HepG2 (cell line): ENCODE measurements around the gene FAM110D. TPM values are rescaled to one million over a fixed set of nuclear protein-coding genes. Genes with fewer than 3 reads are reported as not detected.

Experiments
- ATAC-seq: fragments of 200-7000 bp; cut with Tn5 transposase; 3 replicates; pipeline ENCODE4 v1.9.1; 2020; ENCODE audit warnings: mild to moderate bottlenecking, moderate library complexity
- BruUV-seq: library from RNA; stranded (reverse); fragments of 400-500 nt; replicated peaks from 2 replicates; lab custom pipeline; 2021; lab: Mats Ljungman, UMichigan
- CTCF ChIA-PET: fragments of 300-600 bp; formaldehyde crosslinking; extraction: SDS; loops from one replicate; lab custom pipeline; 2021; ENCODE audit warnings: low total read pairs, inconsistent platforms, low intra/inter-chr PET ratio; lab: Yijun Ruan, JAX
- POLR2A ChIA-PET: fragments of 350-600 bp; sonication (Branson Sonifier 250); formaldehyde crosslinking; loops from one replicate; lab custom pipeline; 2020; ENCODE audit warnings: antibody characterized with exemption, inconsistent platforms; lab: Yijun Ruan, JAX
- DNase-seq: peaks from one replicate; pipeline ENCODE4 v3.0.0-alpha.2; 2015; ENCODE audit warnings: low spot score
- FAIRE-seq: peaks from 3 replicates; lab custom pipeline; 2011; peaks lifted over from hg19 to GRCh38; lab: Jason Lieb, UNC
- H2AFZ ChIP-seq: one replicate; pipeline ENCODE4 v1.6.1; 2011; ENCODE audit warnings: low read length, inconsistent platforms
- H3K27ac ChIP-seq: fragments of 300-600 bp; 3 replicates; pipeline ENCODE4 v1.8.0; 2011; ENCODE audit warnings: mixed run types, mild to moderate bottlenecking, mixed read lengths, low read length, inconsistent platforms; ENCODE audit not compliant: insufficient read depth; ENCODE audit errors: extremely low read length
- H3K27me3 ChIP-seq, 2 experiments: fragments of 200-600 bp in 1 of 2; 2 replicates in 1 of 2; 3 replicates in 1 of 2; pipeline versions ENCODE4 v1.6.0 to v1.8.0; 2011; ENCODE audit warnings: low read length in 2 of 2, mild to moderate bottlenecking in 2 of 2, moderate library complexity in 2 of 2, inconsistent platforms in 1 of 2; ENCODE audit not compliant: insufficient read depth in 2 of 2, control insufficient read depth in 1 of 2
- H3K36me3 ChIP-seq, 2 experiments: fragments of 200-600 bp in 1 of 2; replicated peaks in 1 of 2; 2 replicates in 1 of 2; 3 replicates in 1 of 2; pipeline versions ENCODE4 v1.5.1 to v1.8.0; 2011; ENCODE audit warnings: low read length in 2 of 2, inconsistent platforms in 1 of 2; ENCODE audit not compliant: insufficient read depth in 2 of 2, control insufficient read depth in 1 of 2
- H3K4me1 ChIP-seq: 2 replicates; pipeline ENCODE4 v1.5.1; 2012; ENCODE audit warnings: low read length, inconsistent platforms; ENCODE audit not compliant: insufficient read depth
- H3K4me2 ChIP-seq: 2 replicates; pipeline ENCODE4 v1.6.0; 2011; ENCODE audit warnings: low read depth, low read length, inconsistent platforms
- H3K4me3 ChIP-seq, 3 experiments: fragments of 200-600 bp in 1 of 3; sonication (generic), shearing (Covaris generic) in 1 of 3; replicated peaks in 1 of 3; 2 replicates each; pipeline ENCODE4 v1.5.1; 2011 to 2016; ENCODE audit warnings: low read length in 3 of 3, inconsistent platforms in 2 of 3, low read depth in 2 of 3, mild to moderate bottlenecking in 2 of 3, control low read depth in 1 of 3, mixed read lengths in 1 of 3; ENCODE audit not compliant: insufficient read depth in 1 of 3
- H3K79me2 ChIP-seq: one replicate; pipeline ENCODE4 v1.6.1; 2011; ENCODE audit warnings: low read length, inconsistent platforms; ENCODE audit not compliant: insufficient read depth
- H3K9ac ChIP-seq: 2 replicates; pipeline ENCODE4 v1.6.0; 2011; ENCODE audit warnings: mild to moderate bottlenecking, low read depth, low read length, inconsistent platforms; ENCODE audit not compliant: insufficient read depth
- H3K9me3 ChIP-seq: 2 replicates; pipeline ENCODE4 v1.5.1; 2012; ENCODE audit warnings: mild to moderate bottlenecking, low read length
- H4K20me1 ChIP-seq: 2 replicates; pipeline ENCODE4 v1.6.0; 2011; ENCODE audit warnings: inconsistent platforms, mild to moderate bottlenecking, low read length, moderate library complexity; ENCODE audit not compliant: insufficient read depth
- DMAP1 ChIP-seq: IDR thresholded peaks from 2 replicates; pipeline ENCODE4 v1.6.1; 2016
- HMG20A ChIP-seq: IDR thresholded peaks from 2 replicates; pipeline ENCODE4 v1.6.1; 2016; ENCODE audit warnings: borderline replicate concordance
- SYNCRIP ChIP-seq: fragments of 200-400 bp; formaldehyde crosslinking; IDR thresholded peaks from 2 replicates; pipeline ENCODE4 v1.6.1; 2018; ENCODE audit warnings: mild to moderate bottlenecking, low read depth, low read length; ENCODE audit not compliant: insufficient read depth
- TARDBP ChIP-seq: sonication (generic); formaldehyde crosslinking; IDR thresholded peaks from 2 replicates; pipeline ENCODE4 v1.8.0; 2022; ENCODE audit warnings: mild to moderate bottlenecking, missing genetic modification reagents
- ZMYM4 ChIP-seq: sonication (generic); formaldehyde crosslinking; IDR thresholded peaks from 2 replicates; pipeline ENCODE4 v1.8.1; 2023; ENCODE audit warnings: mild to moderate bottlenecking, missing genetic modification reagents
- WGBS: methylation state at CpG from one replicate; pipeline ENCODE4 v1.1.6; 2017; ENCODE audit warnings: low lambda C conversion rate; 5-methylcytosine and 5-hydroxymethylcytosine counted together
- in situ Hi-C: cut with HindIII; loops from 2 replicates; pipeline ENCODE4 v1.10.0; 2017; ENCODE audit warnings: low pct_unique_long_range_greater_than_20kb; ENCODE audit not compliant: extremely low pct_ligation_motif_present
- intact Hi-C: fragments of 100-400 bp; cut with micrococcal nuclease; formaldehyde crosslinking; loops from one replicate; pipeline ENCODE4 v1.10.0; 2022; ENCODE audit not compliant: unreplicated experiment
- polyA plus RNA-seq, 8 experiments: library from polyadenylated mRNA; depleted of rRNA in 3 of 8; stranded (reverse) in 7 of 8; unstranded in 1 of 8; fragments of >200 nt; fragmentation: Illumina TruSeq in 4 of 8; extraction: Trizol in 4 of 8; gene quantifications; 2 replicates each; pipeline versions ENCODE4 v1.2.1 to v1.2.3, GENCODE V29; 2011 to 2016; ENCODE audit warnings: low read depth in 4 of 8, missing spikeins in 1 of 8, mixed read lengths in 1 of 8; ENCODE audit not compliant: insufficient read depth in 1 of 8
- total RNA-seq, 5 experiments: library from RNA; depleted of rRNA; stranded (reverse); fragments of >200 nt; fragmentation: Illumina TruSeq; extraction: Trizol; gene quantifications; 2 replicates each; pipeline ENCODE4 v1.2.3, GENCODE V29; 2016; ENCODE audit warnings: low read depth in 1 of 5
- TF ChIP-seq, protein P1 (sequence below), 2 experiments: IDR thresholded peaks; 2 replicates each; pipeline ENCODE4 v1.6.1; 2011 to 2012; ENCODE audit warnings: low read length in 2 of 2, borderline replicate concordance in 1 of 2, low read depth in 1 of 2, mild to moderate bottlenecking in 1 of 2, moderate library complexity in 1 of 2
- TF ChIP-seq, protein P2 (sequence below): sonication (generic); formaldehyde crosslinking; IDR thresholded peaks from 2 replicates; pipeline ENCODE4 v1.8.1; 2023; ENCODE audit warnings: mild to moderate bottlenecking, missing genetic modification reagents, borderline replicate concordance
- TF ChIP-seq, protein P3 (sequence below): sonication (generic); formaldehyde crosslinking; IDR thresholded peaks from 2 replicates; pipeline ENCODE4 v1.5.1; 2020; ENCODE audit warnings: mild to moderate bottlenecking, missing genetic modification reagents

Gene FAM110D
- total and polyA plus RNA-seq, 2 of the 13 experiments (the other 11 are each of a cell fraction or from before 2014, with no cell fraction given), result not detected

DNA sequence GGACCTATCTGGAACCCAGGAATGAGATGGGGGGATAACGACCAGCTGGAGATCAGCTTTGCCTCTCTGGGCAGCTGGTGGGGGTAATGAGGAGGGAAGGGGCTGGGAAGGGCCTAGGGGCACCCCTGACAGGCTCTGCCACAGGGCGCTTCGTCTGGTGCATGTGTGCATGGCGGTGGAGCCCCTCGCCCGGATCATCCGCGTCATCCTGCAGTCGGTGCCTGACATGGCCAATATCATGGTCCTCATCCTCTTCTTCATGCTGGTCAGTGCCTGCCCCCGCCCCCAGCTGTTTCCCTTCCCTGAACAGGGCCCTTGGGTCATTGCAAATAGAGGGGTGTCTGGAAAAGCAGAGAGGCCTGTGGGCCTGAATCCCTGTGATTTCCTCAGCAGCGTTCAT is 38.9 kb downstream of the FAM110D start:
- BruUV-seq, result no TSS peak
- Histone ChIP-seq H3K4me3 (no peak overlapping the region), H3K27ac (no peak overlapping the region), H3K36me3 (no peaks in the 10 kb centered on the region), H3K9me3 (no peaks in the 10 kb centered on the region), H3K4me1 (no peaks in the 10 kb centered on the region), H2AFZ (no peak overlapping the region), H3K79me2 (no peaks in the 10 kb centered on the region), H3K27me3 (peaks cover 1 to 31% of the 10 kb centered on the region in 2 experiments; a peak in 2 of 5 replicates), H3K4me2 (no peak overlapping the region), H4K20me1 (no peaks in the 10 kb centered on the region), H3K9ac (no peak overlapping the region)
- in situ Hi-C loops, result no loop called here
- no peak; the same call in 2 of the 3 replicates for ATAC-seq
- no peak for DNase-seq
- intact Hi-C loops, result no loop called here
- ChIA-PET POLR2A (no interaction called here), CTCF (no interaction called here)
- 39% methylated on average over 7 of the region's 11 CpGs for WGBS
- no peak for FAIRE-seq
- TF ChIP-seq DMAP1 (CRISPR knock-in tag), result no peak
- TF ChIP-seq HMG20A (CRISPR knock-in tag), result no peak
- TF ChIP-seq, protein P1, sequence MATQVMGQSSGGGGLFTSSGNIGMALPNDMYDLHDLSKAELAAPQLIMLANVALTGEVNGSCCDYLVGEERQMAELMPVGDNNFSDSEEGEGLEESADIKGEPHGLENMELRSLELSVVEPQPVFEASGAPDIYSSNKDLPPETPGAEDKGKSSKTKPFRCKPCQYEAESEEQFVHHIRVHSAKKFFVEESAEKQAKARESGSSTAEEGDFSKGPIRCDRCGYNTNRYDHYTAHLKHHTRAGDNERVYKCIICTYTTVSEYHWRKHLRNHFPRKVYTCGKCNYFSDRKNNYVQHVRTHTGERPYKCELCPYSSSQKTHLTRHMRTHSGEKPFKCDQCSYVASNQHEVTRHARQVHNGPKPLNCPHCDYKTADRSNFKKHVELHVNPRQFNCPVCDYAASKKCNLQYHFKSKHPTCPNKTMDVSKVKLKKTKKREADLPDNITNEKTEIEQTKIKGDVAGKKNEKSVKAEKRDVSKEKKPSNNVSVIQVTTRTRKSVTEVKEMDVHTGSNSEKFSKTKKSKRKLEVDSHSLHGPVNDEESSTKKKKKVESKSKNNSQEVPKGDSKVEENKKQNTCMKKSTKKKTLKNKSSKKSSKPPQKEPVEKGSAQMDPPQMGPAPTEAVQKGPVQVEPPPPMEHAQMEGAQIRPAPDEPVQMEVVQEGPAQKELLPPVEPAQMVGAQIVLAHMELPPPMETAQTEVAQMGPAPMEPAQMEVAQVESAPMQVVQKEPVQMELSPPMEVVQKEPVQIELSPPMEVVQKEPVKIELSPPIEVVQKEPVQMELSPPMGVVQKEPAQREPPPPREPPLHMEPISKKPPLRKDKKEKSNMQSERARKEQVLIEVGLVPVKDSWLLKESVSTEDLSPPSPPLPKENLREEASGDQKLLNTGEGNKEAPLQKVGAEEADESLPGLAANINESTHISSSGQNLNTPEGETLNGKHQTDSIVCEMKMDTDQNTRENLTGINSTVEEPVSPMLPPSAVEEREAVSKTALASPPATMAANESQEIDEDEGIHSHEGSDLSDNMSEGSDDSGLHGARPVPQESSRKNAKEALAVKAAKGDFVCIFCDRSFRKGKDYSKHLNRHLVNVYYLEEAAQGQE (IDR thresholded peaks at IDR 0.05; ENCODE audit: borderline replicate concordance in 1 of 2, low read depth in 1 of 2, low read length in 2 of 2), result no peak
- TF ChIP-seq, protein P2, sequence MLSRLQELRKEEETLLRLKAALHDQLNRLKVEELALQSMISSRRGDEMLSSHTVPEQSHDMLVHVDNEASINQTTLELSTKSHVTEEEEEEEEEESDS (CRISPR knock-in tag), result no peak
- TF ChIP-seq SYNCRIP, result no peak
- TF ChIP-seq, protein P3, sequence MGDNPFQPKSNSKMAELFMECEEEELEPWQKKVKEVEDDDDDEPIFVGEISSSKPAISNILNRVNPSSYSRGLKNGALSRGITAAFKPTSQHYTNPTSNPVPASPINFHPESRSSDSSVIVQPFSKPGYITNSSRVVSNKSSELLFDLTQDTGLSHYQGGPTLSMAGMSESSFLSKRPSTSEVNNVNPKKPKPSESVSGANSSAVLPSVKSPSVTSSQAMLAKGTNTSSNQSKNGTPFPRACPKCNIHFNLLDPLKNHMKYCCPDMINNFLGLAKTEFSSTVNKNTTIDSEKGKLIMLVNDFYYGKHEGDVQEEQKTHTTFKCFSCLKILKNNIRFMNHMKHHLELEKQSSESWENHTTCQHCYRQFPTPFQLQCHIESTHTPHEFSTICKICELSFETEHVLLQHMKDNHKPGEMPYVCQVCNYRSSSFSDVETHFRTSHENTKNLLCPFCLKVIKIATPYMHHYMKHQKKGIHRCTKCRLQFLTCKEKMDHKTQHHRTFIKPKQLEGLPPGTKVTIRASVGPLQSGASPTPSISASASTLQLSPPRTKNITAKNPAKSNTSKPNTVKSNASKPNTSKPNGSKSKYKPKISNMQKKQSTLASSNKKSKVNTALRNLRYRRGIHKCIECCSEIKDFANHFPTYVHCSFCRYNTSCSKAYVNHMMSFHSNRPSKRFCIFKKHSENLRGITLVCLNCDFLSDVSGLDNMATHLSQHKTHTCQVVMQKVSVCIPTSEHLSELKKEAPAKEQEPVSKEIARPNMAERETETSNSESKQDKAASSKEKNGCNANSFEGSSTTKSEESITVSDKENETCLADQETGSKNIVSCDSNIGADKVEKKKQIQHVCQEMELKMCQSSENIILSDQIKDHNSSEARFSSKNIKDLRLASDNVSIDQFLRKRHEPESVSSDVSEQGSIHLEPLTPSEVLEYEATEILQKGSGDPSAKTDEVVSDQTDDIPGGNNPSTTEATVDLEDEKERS (CRISPR knock-in tag), result no peak
- no peak for TF ChIP-seq TARDBP (CRISPR knock-in tag)
- TF ChIP-seq ZMYM4, result no peak
